C4-2B (cell line): ENCODE measurements around the gene CACNA1B.

Experiments used
- H3K27ac ChIP-seq: fragments of 450-650 bp; 2 replicates; pipeline ENCODE4 v1.5.1; 2017
- CTCF ChIP-seq: fragments of 450-650 bp; conservative IDR thresholded peaks from 2 replicates; pipeline ENCODE4 v1.5.1; 2017; ENCODE audit warnings: mild to moderate bottlenecking
- ZFX ChIP-seq: fragments of 450-650 bp; IDR thresholded peaks from 2 replicates; pipeline ENCODE4 v1.6.1; 2017

The CACNA1B gene

DNA sequence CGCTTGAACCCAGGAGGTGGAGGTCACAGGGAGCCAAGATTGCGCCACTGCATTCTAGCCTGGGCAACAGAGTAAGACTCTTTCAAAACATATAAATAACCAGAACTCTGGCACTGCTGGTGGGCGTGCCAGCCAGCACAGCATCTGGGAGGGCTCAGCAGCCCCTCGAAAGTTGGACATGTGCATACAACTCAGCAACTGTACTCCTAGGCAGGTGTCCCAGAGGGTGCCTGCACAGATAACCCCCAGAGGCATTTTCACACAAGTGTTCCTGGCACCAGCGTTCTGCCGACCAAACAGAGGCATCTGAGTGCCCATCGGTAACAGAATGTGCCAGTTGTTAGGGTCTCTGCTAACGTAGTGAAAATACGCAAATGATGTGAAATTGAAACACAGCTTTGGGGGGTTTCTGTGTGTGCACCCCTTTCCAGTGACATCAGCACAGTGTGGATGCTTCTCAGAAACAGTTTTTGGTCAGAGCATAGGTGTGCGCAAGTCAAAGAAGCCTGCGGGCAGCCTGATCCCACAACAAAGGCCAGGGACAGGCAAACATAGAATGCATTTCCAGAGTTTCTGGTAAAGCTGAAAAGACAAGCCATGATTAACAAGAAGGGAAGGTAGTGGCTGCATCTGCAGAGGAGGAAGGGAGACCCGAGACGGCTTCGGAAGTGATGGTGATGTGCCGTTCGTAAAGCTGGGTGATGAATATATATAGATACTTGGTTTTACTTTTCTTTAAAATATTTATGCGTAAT is 190.2 kb downstream of the CACNA1B start:
- TF ChIP-seq CTCF: no peak
- no peak for TF ChIP-seq ZFX
- H3K27ac ChIP-seq: no peak overlapping the region

- H3K27ac ChIP-seq: no peak overlapping the region
- TF ChIP-seq CTCF: no peak
- no peak for TF ChIP-seq ZFX
These were observed 191.0 kb downstream of the CACNA1B start for GRCh38 chr9:138068601-138069035.

DNA sequence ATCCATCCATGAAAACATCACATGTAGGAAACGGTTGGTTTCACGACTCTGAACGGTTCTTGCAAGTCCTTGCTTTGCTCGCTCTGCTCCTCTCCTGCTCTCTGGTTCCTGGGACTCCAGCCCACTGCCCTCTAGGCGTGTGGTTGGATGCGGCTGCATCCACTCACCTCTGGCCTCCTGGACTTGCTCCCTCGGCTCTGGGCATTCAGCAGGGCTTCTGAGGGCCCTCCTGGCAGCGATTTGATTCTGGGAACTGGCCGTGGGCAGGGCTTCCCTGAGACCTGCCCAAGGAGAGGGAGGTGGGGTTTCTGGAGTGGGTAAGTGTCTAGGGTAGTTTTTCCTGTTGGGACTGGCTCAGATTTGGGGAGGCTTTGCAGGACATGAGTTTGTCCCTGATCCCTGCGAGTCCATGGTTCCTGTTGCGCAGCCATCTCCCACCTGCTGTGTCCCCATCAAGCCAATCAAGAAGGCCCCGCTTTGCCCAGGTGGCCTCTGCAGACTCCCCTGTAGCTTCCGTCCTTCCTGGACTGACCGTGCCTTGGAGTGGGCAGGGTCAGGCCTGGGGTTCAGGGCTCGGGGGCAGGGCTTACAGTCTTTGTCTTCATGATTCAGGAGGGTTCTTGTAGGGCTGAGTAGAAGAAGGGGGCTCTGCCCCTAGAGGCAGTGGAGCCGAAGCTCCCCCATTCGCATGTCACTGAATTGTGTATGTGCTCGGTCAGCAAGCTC is 192.3 kb downstream of the CACNA1B start:
- H3K27ac ChIP-seq: no peak overlapping the region
- TF ChIP-seq CTCF (no peak), ZFX (no peak)

GRCh38 chr9:138070815-138071214 is 193.2 kb downstream of the CACNA1B start:
- H3K27ac ChIP-seq: no peak overlapping the region
- no peak for TF ChIP-seq CTCF

- no peak overlapping the region for H3K27ac ChIP-seq
- no peak for TF ChIP-seq CTCF
- no peak for TF ChIP-seq ZFX
These were observed 193.7 kb downstream of the CACNA1B start for GRCh38 chr9:138071292-138071691.

DNA sequence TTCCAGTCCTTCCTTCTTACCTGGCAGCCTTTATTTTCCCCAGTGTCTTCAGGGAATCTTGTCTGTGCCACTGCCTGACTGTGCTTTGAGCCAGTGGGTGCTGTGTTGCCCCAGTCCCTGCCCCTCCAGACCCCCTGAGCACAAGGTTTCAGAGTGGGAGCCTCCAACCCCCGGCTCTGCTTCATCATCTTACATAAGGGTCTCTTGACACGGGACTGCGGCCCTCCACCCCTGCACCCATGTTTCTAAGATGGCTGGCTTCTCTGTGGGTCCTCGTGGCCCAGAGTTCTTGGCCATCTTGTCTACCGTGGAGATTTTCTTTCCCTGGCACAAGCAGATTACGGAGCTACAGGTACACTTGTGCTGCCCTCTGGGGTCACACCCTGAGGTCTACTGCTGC is 194.1 kb downstream of the CACNA1B start:
- TF ChIP-seq ZFX: no peak
- TF ChIP-seq CTCF: no peak
- H3K27ac ChIP-seq: no peak overlapping the region

- no peak overlapping the region for H3K27ac ChIP-seq
- TF ChIP-seq ZFX (no peak), CTCF (no peak)
These were observed 194.7 kb downstream of the CACNA1B start for GRCh38 chr9:138072161-138072842.
